Mesodermal cell (in vitro differentiated cells): Measurements from ENCODE around the gene INSC.

ENCODE experiments used
- H3K27ac ChIP-seq: 2 replicates; pipeline ENCODE4 v1.7.0; 2013; ENCODE audit warnings: mild to moderate bottlenecking, low read depth, low read length, moderate library complexity; ENCODE audit not compliant: severe bottlenecking
- H3K36me3 ChIP-seq: 2 replicates; pipeline ENCODE4 v1.7.1; 2013; ENCODE audit warnings: mild to moderate bottlenecking, low read length, moderate library complexity; ENCODE audit not compliant: control insufficient read depth, insufficient read depth
- H3K4me1 ChIP-seq: one replicate; pipeline ENCODE4 v1.7.1; 2013; ENCODE audit warnings: mild to moderate bottlenecking, low read length; ENCODE audit not compliant: insufficient read depth, control insufficient read depth, poor library complexity, severe bottlenecking
- H3K4me3 ChIP-seq: 2 replicates; pipeline ENCODE4 v1.7.0; 2013; ENCODE audit warnings: low read length, control low read depth, mild to moderate bottlenecking; ENCODE audit not compliant: insufficient read depth, poor library complexity, severe bottlenecking; ENCODE audit errors: extremely low read depth
- H3K9me3 ChIP-seq: 2 replicates; pipeline ENCODE4 v1.7.1; 2013; ENCODE audit warnings: mild to moderate bottlenecking, low read length, moderate library complexity; ENCODE audit not compliant: control insufficient read depth
- WGBS, 2 experiments: methylation state at CpG; one replicate each; pipeline ENCODE4 v1.1.5; 2013; ENCODE audit warnings: missing lambda C conversion rate in 2 of 2; ENCODE audit not compliant: insufficient coverage in 2 of 2; 5-methylcytosine and 5-hydroxymethylcytosine counted together

The INSC gene

GRCh38 chr11:15149050-15149449, 34.3 kb downstream of the INSC start:
- Histone ChIP-seq H3K36me3 (no peaks in the 10 kb centered on the region), H3K4me1 (no peaks in the 10 kb centered on the region), H3K9me3 (no peaks in the 10 kb centered on the region), H3K27ac (no peak overlapping the region), H3K4me3 (no peak overlapping the region)
- 93 to 94% methylated on average over 8 to 10 of the region's 10 CpGs for WGBS, 2 experiments

- Histone ChIP-seq H3K9me3 (no peaks in the 10 kb centered on the region), H3K36me3 (no peaks in the 10 kb centered on the region), H3K4me1 (no peaks in the 10 kb centered on the region), H3K4me3 (no peak overlapping the region), H3K27ac (no peak overlapping the region)
- WGBS, 2 experiments, result 73 to 100% methylated on average over 1 of the region's 1 CpG
Measured at GRCh38 chr11:15150507-15150906, 35.8 kb downstream of the INSC start.

GRCh38 chr11:15153231-15153630, 38.5 kb downstream of the INSC start:
- H3K4me3 ChIP-seq, result no peak overlapping the region
- no peak overlapping the region for H3K27ac ChIP-seq
- H3K4me1 ChIP-seq, result peaks cover 1% of the 10 kb centered on the region

GRCh38 chr11:15157181-15157580, 42.5 kb downstream of the INSC start:
- peaks cover 5% of the 10 kb centered on the region for H3K4me1 ChIP-seq
- no peak overlapping the region for H3K4me3 ChIP-seq
- H3K36me3 ChIP-seq, result no peaks in the 10 kb centered on the region
- no CpG with 5 or more reads among the region's 3 CpGs for WGBS, 2 experiments
- no peaks in the 10 kb centered on the region for H3K9me3 ChIP-seq
- no peak overlapping the region for H3K27ac ChIP-seq

More at GRCh38 chr11:15153231-15153630, 38.5 kb downstream of the INSC start:
- H3K9me3 ChIP-seq, result no peaks in the 10 kb centered on the region
- H3K36me3 ChIP-seq, result no peaks in the 10 kb centered on the region

GRCh38 chr11:15157606-15158137, 42.9 kb downstream of the INSC start:
- 86 to 94% methylated on average over 4 to 5 of the region's 6 CpGs for WGBS, 2 experiments
- Histone ChIP-seq H3K4me1 (peaks cover 5% of the 10 kb centered on the region), H3K27ac (no peak overlapping the region), H3K36me3 (no peaks in the 10 kb centered on the region), H3K9me3 (no peaks in the 10 kb centered on the region), H3K4me3 (no peak overlapping the region)

- Histone ChIP-seq H3K4me1 (peaks cover 5% of the 10 kb centered on the region), H3K36me3 (no peaks in the 10 kb centered on the region), H3K4me3 (no peak overlapping the region), H3K9me3 (no peaks in the 10 kb centered on the region), H3K27ac (no peak overlapping the region)
- no CpG with 5 or more reads among the region's 3 CpGs for WGBS, 2 experiments
Measured at GRCh38 chr11:15158351-15159015, 43.8 kb downstream of the INSC start.

GRCh38 chr11:15159085-15159484, 44.4 kb downstream of the INSC start:
- Histone ChIP-seq H3K27ac (no peak overlapping the region), H3K9me3 (no peaks in the 10 kb centered on the region), H3K4me1 (peaks cover 5% of the 10 kb centered on the region), H3K36me3 (no peaks in the 10 kb centered on the region), H3K4me3 (no peak overlapping the region)
- 60 to 100% methylated on average over 1 of the region's 2 CpGs for WGBS, 2 experiments

GRCh38 chr11:15161790-15162189, 47.1 kb downstream of the INSC start:
- no peak overlapping the region for H3K4me3 ChIP-seq
- 80 to 100% methylated on average over 1 of the region's 1 CpG for WGBS, 2 experiments

GRCh38 chr11:15163136-15163535, 48.4 kb downstream of the INSC start:
- Histone ChIP-seq H3K27ac (no peak overlapping the region), H3K9me3 (no peaks in the 10 kb centered on the region), H3K4me1 (peaks cover 4% of the 10 kb centered on the region), H3K4me3 (no peak overlapping the region), H3K36me3 (no peaks in the 10 kb centered on the region)

More at GRCh38 chr11:15161790-15162189, 47.1 kb downstream of the INSC start:
- Histone ChIP-seq H3K36me3 (no peaks in the 10 kb centered on the region), H3K27ac (no peak overlapping the region), H3K4me1 (peaks cover 5% of the 10 kb centered on the region), H3K9me3 (no peaks in the 10 kb centered on the region)

GRCh38 chr11:15166204-15166603, 51.5 kb downstream of the INSC start:
- Histone ChIP-seq H3K4me3 (no peak overlapping the region), H3K27ac (no peak overlapping the region), H3K9me3 (no peaks in the 10 kb centered on the region), H3K4me1 (no peaks in the 10 kb centered on the region), H3K36me3 (no peaks in the 10 kb centered on the region)

- Histone ChIP-seq H3K4me1 (no peaks in the 10 kb centered on the region), H3K4me3 (no peak overlapping the region), H3K9me3 (no peaks in the 10 kb centered on the region), H3K27ac (no peak overlapping the region), H3K36me3 (no peaks in the 10 kb centered on the region)
- WGBS, 2 experiments, result 85 to 88% methylated on average over 3 of the region's 4 CpGs
Measured at GRCh38 chr11:15169815-15170551, 55.3 kb downstream of the INSC start.
